IMR-90 (cell line): ENCODE results near the gene ABCA4. TPM values are rescaled to one million over a fixed set of nuclear protein-coding genes. Genes with fewer than 3 reads are reported as not detected.
A peak's percentile ranks its signal among the peaks of the same experiment; 100 is the strongest.

Experiments used
- ATAC-seq: fragments of 200-7000 bp; cut with Tn5 transposase; 2 replicates; pipeline ENCODE4 v1.9.1; 2020; ENCODE audit warnings: low read depth, mild to moderate bottlenecking, moderate library complexity
- BruUV-seq: library from RNA; stranded (reverse); fragments of 400-500 nt; replicated peaks from 2 replicates; lab custom pipeline; 2021; lab: Mats Ljungman, UMichigan
- CTCF ChIA-PET: fragments of 300-600 bp; formaldehyde crosslinking; extraction: SDS; loops from one replicate; lab custom pipeline; 2021; ENCODE audit warnings: antibody characterized with exemption; lab: Yijun Ruan, JAX
- POLR2A ChIA-PET: fragments of 300-600 bp; sonication (Branson Sonifier 250); formaldehyde crosslinking; loops from one replicate; lab custom pipeline; 2022; ENCODE audit warnings: antibody characterized with exemption; ENCODE audit not compliant: unreplicated experiment; lab: Charles Lee
- DNase-seq: peaks from one replicate; pipeline ENCODE4 v3.0.0; 2013
- H2AFZ ChIP-seq: replicated peaks from 2 replicates; pipeline ENCODE3; 2013; ENCODE audit warnings: low read length, mild to moderate bottlenecking; ENCODE audit not compliant: poor library complexity
- H2AK5ac ChIP-seq: 2 replicates; pipeline ENCODE4 v1.6.1; 2013; ENCODE audit warnings: low read depth, low read length, inconsistent platforms
- H2AK9ac ChIP-seq: replicated peaks from 2 replicates; pipeline ENCODE3; 2013; ENCODE audit warnings: mild to moderate bottlenecking, low read depth, low read length, moderate library complexity; ENCODE audit not compliant: poor library complexity
- H2BK120ac ChIP-seq: 2 replicates; pipeline ENCODE4 v1.6.1; 2013; ENCODE audit warnings: low read depth, low read length, inconsistent platforms
- H2BK15ac ChIP-seq: 3 replicates; pipeline ENCODE4 v1.6.1; 2013; ENCODE audit warnings: low read depth, low read length, inconsistent platforms
- H2BK20ac ChIP-seq: 2 replicates; pipeline ENCODE4 v1.6.1; 2013; ENCODE audit warnings: low read depth, mild to moderate bottlenecking, inconsistent platforms, low read length, moderate library complexity
- H2BK5ac ChIP-seq: 2 replicates; pipeline ENCODE4 v1.6.1; 2013; ENCODE audit warnings: mild to moderate bottlenecking, low read depth, low read length, inconsistent platforms; ENCODE audit not compliant: poor library complexity, severe bottlenecking
- H3K14ac ChIP-seq: replicated peaks from 2 replicates; pipeline ENCODE4 v1.6.1; 2013; ENCODE audit warnings: low read depth, low read length, inconsistent platforms
- H3K18ac ChIP-seq: 2 replicates; pipeline ENCODE4 v1.6.1; 2013; ENCODE audit warnings: low read depth, low read length, control low read depth
- H3K23ac ChIP-seq: 2 replicates; pipeline ENCODE4 v1.6.1; 2013; ENCODE audit warnings: low read depth, low read length, inconsistent platforms
- H3K27ac ChIP-seq: 2 replicates; pipeline ENCODE4 v1.5.1; 2013; ENCODE audit warnings: mild to moderate bottlenecking, control low read depth, low read length; ENCODE audit not compliant: insufficient read depth
- H3K27me3 ChIP-seq: 2 replicates; pipeline ENCODE4 v1.6.1; 2013; ENCODE audit warnings: low read length; ENCODE audit not compliant: control insufficient read depth, insufficient read depth
- H3K36me3 ChIP-seq: 2 replicates; pipeline ENCODE4 v1.6.1; 2013; ENCODE audit warnings: low read length, mixed read lengths; ENCODE audit not compliant: control insufficient read depth, insufficient read depth
- H3K4ac ChIP-seq: 2 replicates; pipeline ENCODE4 v1.6.1; 2013; ENCODE audit warnings: low read depth, low read length, inconsistent platforms
- H3K4me1 ChIP-seq: 2 replicates; pipeline ENCODE4 v1.6.1; 2013; ENCODE audit warnings: low read length, mixed read lengths; ENCODE audit not compliant: control insufficient read depth, insufficient read depth
- H3K4me2 ChIP-seq: 2 replicates; pipeline ENCODE4 v1.6.1; 2013; ENCODE audit warnings: low read depth, mild to moderate bottlenecking, control low read depth, low read length, moderate library complexity
- H3K4me3 ChIP-seq: 2 replicates; pipeline ENCODE4 v1.5.1; 2013; ENCODE audit warnings: low read depth, mild to moderate bottlenecking, control low read depth, low read length, moderate library complexity; ENCODE audit not compliant: insufficient read depth
- H3K56ac ChIP-seq: 2 replicates; pipeline ENCODE4 v1.6.1; 2013; ENCODE audit warnings: low read length, inconsistent platforms; ENCODE audit not compliant: insufficient read depth; ENCODE audit errors: extremely low read depth
- H3K79me1 ChIP-seq, 2 experiments: 2 replicates each; pipeline ENCODE4 v1.6.1; 2013; ENCODE audit warnings: low read length in 2 of 2, inconsistent platforms in 1 of 2, low read depth in 1 of 2
- H3K9ac ChIP-seq: 2 replicates; pipeline ENCODE4 v1.6.1; 2013; ENCODE audit warnings: low read depth, low read length, control low read depth
- H3K9me1 ChIP-seq: 2 replicates; pipeline ENCODE4 v1.6.1; 2013; ENCODE audit warnings: low read length, inconsistent platforms; ENCODE audit not compliant: insufficient read depth
- H3K9me3 ChIP-seq: 2 replicates; pipeline ENCODE4 v1.6.1; 2013; ENCODE audit warnings: low read length; ENCODE audit not compliant: control insufficient read depth, insufficient read depth
- H4K20me1 ChIP-seq: 2 replicates; pipeline ENCODE4 v1.6.1; 2013; ENCODE audit warnings: low read length, inconsistent platforms; ENCODE audit not compliant: insufficient read depth
- H4K5ac ChIP-seq: 2 replicates; pipeline ENCODE4 v1.6.1; 2013; ENCODE audit warnings: mild to moderate bottlenecking, low read depth, low read length, control low read depth
- H4K8ac ChIP-seq, 2 experiments: 2 replicates each; pipeline ENCODE4 v1.6.1; 2013; ENCODE audit warnings: low read depth in 2 of 2, low read length in 2 of 2, control low read depth in 1 of 2, inconsistent platforms in 1 of 2
- H4K91ac ChIP-seq: 2 replicates; pipeline ENCODE4 v1.6.1; 2013; ENCODE audit warnings: low read depth, low read length, inconsistent platforms; ENCODE audit not compliant: insufficient read depth
- BHLHE40 ChIP-seq: fragments of 150-350 bp; IDR thresholded peaks from 2 replicates; pipeline ENCODE4 v1.6.1; 2016; ENCODE audit warnings: mild to moderate bottlenecking, low read depth, low read length
- CHD1 ChIP-seq: IDR thresholded peaks from 2 replicates; pipeline ENCODE4 v1.6.1; 2012; ENCODE audit warnings: low read depth, low read length, improper control_type of control experiment
- FOS ChIP-seq: fragments of 150-350 bp; IDR thresholded peaks from 2 replicates; pipeline ENCODE4 v1.6.1; 2016; ENCODE audit warnings: low read depth, low read length
- MAZ ChIP-seq: IDR thresholded peaks from 2 replicates; pipeline ENCODE4 v1.6.1; 2012; ENCODE audit warnings: low read depth, mild to moderate bottlenecking, low read length, improper control_type of control experiment, moderate library complexity, borderline replicate concordance
- MXI1 ChIP-seq: IDR thresholded peaks from 2 replicates; pipeline ENCODE4 v1.6.1; 2012; ENCODE audit warnings: low read depth, mild to moderate bottlenecking, low read length, moderate library complexity, borderline replicate concordance
- NFE2L2 ChIP-seq: fragments of 150-350 bp; IDR thresholded peaks from 2 replicates; pipeline ENCODE4 v1.6.1; 2016; ENCODE audit warnings: low read depth, mild to moderate bottlenecking, low read length
- POLR2A ChIP-seq: IDR thresholded peaks from 2 replicates; pipeline ENCODE4 v1.6.1; 2012; ENCODE audit warnings: mild to moderate bottlenecking, low read depth, low read length
- RAD21 ChIP-seq: IDR thresholded peaks from 2 replicates; pipeline ENCODE4 v1.6.1; 2012; ENCODE audit warnings: low read length, improper control_type of control experiment
- RCOR1 ChIP-seq: IDR thresholded peaks from 2 replicates; pipeline ENCODE4 v1.6.1; 2012; ENCODE audit warnings: mild to moderate bottlenecking, low read length, improper control_type of control experiment; ENCODE audit not compliant: insufficient replicate concordance
- RFX5 ChIP-seq: IDR thresholded peaks from 2 replicates; pipeline ENCODE4 v1.8.0; 2012; ENCODE audit warnings: low read depth, mild to moderate bottlenecking, low read length, moderate library complexity
- SMC3 ChIP-seq: fragments of 150-350 bp; IDR thresholded peaks from 2 replicates; pipeline ENCODE4 v1.6.1; 2016; ENCODE audit warnings: low read depth, mild to moderate bottlenecking, antibody characterized with exemption, low read length, moderate library complexity
- WGBS, 2 experiments: methylation state at CpG; one replicate each; pipeline versions ENCODE4 v1.1.5 to v1.1.7; 2013; ENCODE audit warnings: missing lambda C conversion rate in 2 of 2; ENCODE audit not compliant: insufficient read length in 1 of 2; ENCODE audit errors: extremely low coverage in 2 of 2; 5-methylcytosine and 5-hydroxymethylcytosine counted together
- dilution Hi-C: fragments of 300-500 bp; cut with HindIII; formaldehyde crosslinking; loops from one replicate; pipeline ENCODE4 v1.14.3; 2018; ENCODE audit warnings: low sequenced_read_pairs; ENCODE audit not compliant: unreplicated experiment
- in situ Hi-C: fragments of 300-500 bp; cut with MboI; formaldehyde crosslinking; loops from 3 replicates; pipeline ENCODE4 v1.14.3; 2019; ENCODE audit warnings: low sequenced_read_pairs, inconsistent platforms, mixed read lengths
- intact Hi-C: fragments of 100-400 bp; cut with micrococcal nuclease; formaldehyde crosslinking; loops from 2 replicates; pipeline ENCODE4 v1.10.0; 2022
- polyA plus RNA-seq, 3 experiments: library from polyadenylated mRNA; depleted of rRNA; stranded (reverse); fragments of >200 nt; gene quantifications; 2 replicates each; pipeline ENCODE4 v1.2.3, GENCODE V29; 2012; ENCODE audit warnings: low replicate concordance in 1 of 3
- total RNA-seq: library from RNA; depleted of rRNA; stranded (reverse); fragments of >200 nt; gene quantifications from 2 replicates; pipeline ENCODE4 v1.2.3, GENCODE V29; 2012
- TF ChIP-seq, protein P1 (sequence below): fragments of 150-350 bp; IDR thresholded peaks from 2 replicates; pipeline ENCODE4 v1.6.1; 2017; ENCODE audit warnings: mild to moderate bottlenecking, antibody characterized with exemption, low read length, low read depth
- TF ChIP-seq, protein P2 (sequence below): conservative IDR thresholded peaks from 2 replicates; pipeline ENCODE4 v1.5.1; 2012; ENCODE audit warnings: mild to moderate bottlenecking, low read depth, low read length, improper control_type of control experiment
- TF ChIP-seq, protein P3 (sequence below): fragments of 150-350 bp; IDR thresholded peaks from 2 replicates; pipeline ENCODE4 v1.6.1; 2016; ENCODE audit warnings: low read depth, mild to moderate bottlenecking, low read length, moderate library complexity, borderline replicate concordance

ABCA4 gene
- total and polyA plus RNA-seq, 2 of the 4 experiments (the other 2 are of a cell fraction), result under 0.01 to 0.36 TPM

DNA sequence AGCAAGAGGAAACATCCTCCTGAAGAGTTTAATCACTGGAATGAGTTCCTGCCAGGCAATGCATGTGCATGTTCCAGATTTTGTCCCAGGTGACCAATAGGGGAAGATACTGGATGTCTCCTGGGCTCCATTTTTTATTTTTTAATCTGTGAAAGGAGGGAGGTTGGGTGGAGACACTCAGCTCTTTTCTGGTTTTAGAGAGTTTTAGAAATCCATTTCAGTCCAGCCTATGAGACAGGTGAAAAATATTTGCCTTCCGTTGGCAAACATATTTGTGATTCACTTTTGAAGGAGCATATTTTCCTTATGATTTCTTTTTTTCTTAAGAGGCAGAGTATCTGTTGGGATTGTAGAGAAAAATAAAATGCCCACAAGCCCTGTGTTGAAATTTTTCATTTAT, 70.7 kb downstream of the ABCA4 start:
- H4K20me1 ChIP-seq, result no peaks in the 10 kb centered on the region
- H2BK20ac ChIP-seq, result peak overlapping the region; percentile 34; the same call in 1 of the 2 replicates
- H3K9ac ChIP-seq, result no peak overlapping the region
- TF ChIP-seq BHLHE40 (no peak), RAD21 (no peak), MXI1 (no peak), MAZ (no peak), RCOR1 (no peak), SMC3 (no peak), CHD1 (no peak), FOS (no peak), RFX5 (no peak), POLR2A (no peak), NFE2L2 (no peak)
- TF ChIP-seq, protein P1, sequence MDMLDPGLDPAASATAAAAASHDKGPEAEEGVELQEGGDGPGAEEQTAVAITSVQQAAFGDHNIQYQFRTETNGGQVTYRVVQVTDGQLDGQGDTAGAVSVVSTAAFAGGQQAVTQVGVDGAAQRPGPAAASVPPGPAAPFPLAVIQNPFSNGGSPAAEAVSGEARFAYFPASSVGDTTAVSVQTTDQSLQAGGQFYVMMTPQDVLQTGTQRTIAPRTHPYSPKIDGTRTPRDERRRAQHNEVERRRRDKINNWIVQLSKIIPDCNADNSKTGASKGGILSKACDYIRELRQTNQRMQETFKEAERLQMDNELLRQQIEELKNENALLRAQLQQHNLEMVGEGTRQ, result no peak
- TF ChIP-seq, protein P2, sequence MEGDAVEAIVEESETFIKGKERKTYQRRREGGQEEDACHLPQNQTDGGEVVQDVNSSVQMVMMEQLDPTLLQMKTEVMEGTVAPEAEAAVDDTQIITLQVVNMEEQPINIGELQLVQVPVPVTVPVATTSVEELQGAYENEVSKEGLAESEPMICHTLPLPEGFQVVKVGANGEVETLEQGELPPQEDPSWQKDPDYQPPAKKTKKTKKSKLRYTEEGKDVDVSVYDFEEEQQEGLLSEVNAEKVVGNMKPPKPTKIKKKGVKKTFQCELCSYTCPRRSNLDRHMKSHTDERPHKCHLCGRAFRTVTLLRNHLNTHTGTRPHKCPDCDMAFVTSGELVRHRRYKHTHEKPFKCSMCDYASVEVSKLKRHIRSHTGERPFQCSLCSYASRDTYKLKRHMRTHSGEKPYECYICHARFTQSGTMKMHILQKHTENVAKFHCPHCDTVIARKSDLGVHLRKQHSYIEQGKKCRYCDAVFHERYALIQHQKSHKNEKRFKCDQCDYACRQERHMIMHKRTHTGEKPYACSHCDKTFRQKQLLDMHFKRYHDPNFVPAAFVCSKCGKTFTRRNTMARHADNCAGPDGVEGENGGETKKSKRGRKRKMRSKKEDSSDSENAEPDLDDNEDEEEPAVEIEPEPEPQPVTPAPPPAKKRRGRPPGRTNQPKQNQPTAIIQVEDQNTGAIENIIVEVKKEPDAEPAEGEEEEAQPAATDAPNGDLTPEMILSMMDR, result no peak
- TF ChIP-seq, protein P3, sequence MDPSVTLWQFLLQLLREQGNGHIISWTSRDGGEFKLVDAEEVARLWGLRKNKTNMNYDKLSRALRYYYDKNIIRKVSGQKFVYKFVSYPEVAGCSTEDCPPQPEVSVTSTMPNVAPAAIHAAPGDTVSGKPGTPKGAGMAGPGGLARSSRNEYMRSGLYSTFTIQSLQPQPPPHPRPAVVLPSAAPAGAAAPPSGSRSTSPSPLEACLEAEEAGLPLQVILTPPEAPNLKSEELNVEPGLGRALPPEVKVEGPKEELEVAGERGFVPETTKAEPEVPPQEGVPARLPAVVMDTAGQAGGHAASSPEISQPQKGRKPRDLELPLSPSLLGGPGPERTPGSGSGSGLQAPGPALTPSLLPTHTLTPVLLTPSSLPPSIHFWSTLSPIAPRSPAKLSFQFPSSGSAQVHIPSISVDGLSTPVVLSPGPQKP, result no peak
- no peaks in the 10 kb centered on the region for H3K27me3 ChIP-seq
- H3K4me2 ChIP-seq, result no peak overlapping the region
- POLR2A ChIA-PET, result interaction anchor here (0.7 kb wide), 1 partner anchor 1924 kb away, joined by 4 read pairs; no protein-coding TSS in a partner anchor
- BruUV-seq, result no TSS peak
- H4K91ac ChIP-seq, result peak overlapping the region; percentile 52; the same call in 1 of the 2 replicates
- H3K4ac ChIP-seq, result peak overlapping the region; percentile 70; the same call in 1 of the 2 replicates
- peak; percentile 63 for DNase-seq
- 0 out of 2 replicates have a peak overlapping the region, but pooled peaks have one; percentile 23 for H3K14ac ChIP-seq
- no peaks in the 10 kb centered on the region for H3K36me3 ChIP-seq
- H4K5ac ChIP-seq, result no peak overlapping the region
- peaks cover 4% of the 10 kb centered on the region; the same call in 1 of the 2 replicates for H3K4me1 ChIP-seq
- CTCF ChIA-PET, result interaction anchor here (1.2 to 1.6 kb wide), 2 partner anchors 25 to 286 kb away, joined by 3 to 8 read pairs; no protein-coding TSS in a partner anchor
- WGBS, 2 experiments, result no CpG with 5 or more reads among the region's 1 CpG
- H2BK5ac ChIP-seq, result peak overlapping the region; percentile 29
- ATAC-seq, result no peak
- H4K8ac ChIP-seq, result peak overlapping the region in 1 of 2 experiments; percentile 32; a peak in 1 of 4 replicates
- H3K79me1 ChIP-seq, result no peaks in the 10 kb centered on the region
- H3K56ac ChIP-seq, result no peak overlapping the region
- H2BK120ac ChIP-seq, result peak overlapping the region; percentile 56; the same call in 1 of the 2 replicates
- no peak overlapping the region for H3K27ac ChIP-seq
- H2AK5ac ChIP-seq, result no peak overlapping the region
- 0 out of 2 replicates have a peak overlapping the region, but pooled peaks have one; percentile 37 for H3K23ac ChIP-seq
- intact Hi-C loops, result no loop called here
- in situ Hi-C loops, result loop anchor here (25.0 kb wide), 1 partner anchor 762 kb away; the partner anchor contains the start of gene SLC44A3
- no peak overlapping the region for H3K4me3 ChIP-seq
- H2AK9ac ChIP-seq, result peak overlapping the region; percentile 90
- dilution Hi-C loops, result no loop called here
- H3K18ac ChIP-seq, result peak overlapping the region; percentile 23; the same call in 1 of the 2 replicates
- H3K9me3 ChIP-seq, result no peaks in the 10 kb centered on the region
- 0 out of 3 replicates have a peak overlapping the region, but pooled peaks have one; percentile 46 for H2BK15ac ChIP-seq
- H2AFZ ChIP-seq, result no peak overlapping the region
- 0 out of 2 replicates have a peak, but pooled peaks cover 5% of the 10 kb centered on the region for H3K9me1 ChIP-seq
